Omental fat pad (tissue), 4 donors: ENCODE measurements around the gene ZNF140. TPM values are rescaled to one million over a fixed set of nuclear protein-coding genes. Genes with fewer than 3 reads are reported as not detected.

ENCODE experiments used
- ATAC-seq: fragments of 150-250 bp; one replicate; pipeline ENCODE4 v1.9.1; 2016; ENCODE audit warnings: mild to moderate bottlenecking, moderate library complexity; ENCODE audit not compliant: low FRiP score
- DNase-seq: peaks from one replicate; pipeline ENCODE4 v3.0.0-alpha.2; 2019; ENCODE audit warnings: low spot score
- CTCF ChIP-seq, 3 donors: fragments of 450-650 bp; IDR thresholded peaks; one replicate each; pipeline ENCODE4 v1.5.1; 2016 to 2017; ENCODE audit warnings: antibody characterized with exemption in 3 of 3, mild to moderate bottlenecking in 3 of 3, moderate library complexity in 2 of 3
- total RNA-seq, 4 donors: library from RNA; depleted of rRNA; stranded (reverse); fragments of >200 nt; gene quantifications; one replicate each; pipeline ENCODE4 v1.1.0, GENCODE V29; 2016

ZNF140 gene
- total RNA-seq, 4 donors from 2014 or later = 12.3 to 21.4 (median 14.7) TPM

GRCh38 chr12:133129368-133130037 is 48.8 kb downstream of the ZNF140 start:
- DNase-seq (no peak), ATAC-seq (peak; percentile 22)
- no peak for TF ChIP-seq CTCF (IDR thresholded peaks at IDR 0.05)

GRCh38 chr12:133130038-133130807 is 49.5 kb downstream of the ZNF140 start, which contains the start of the genes ZNF10 and ZNF891:
ZNF10 (plus strand) TSS chr12:133130627; CDS start chr12:133144493, 13,866 bp downstream.
ZNF891 (minus strand) TSS chr12:133130274; CDS start chr12:133121918, 8,356 bp downstream.
- ATAC-seq (peak; percentile 100), DNase-seq (peak; percentile 90)
- no peak for TF ChIP-seq CTCF (IDR thresholded peaks at IDR 0.05)

GRCh38 chr12:133130808-133131128 is 50.0 kb downstream of the ZNF140 start:
- ATAC-seq (no peak), DNase-seq (no peak)
- no peak for TF ChIP-seq CTCF (IDR thresholded peaks at IDR 0.05)

- no peak for ATAC-seq
- no peak for TF ChIP-seq CTCF (IDR thresholded peaks at IDR 0.05)
- no peak for DNase-seq
Measured at GRCh38 chr12:133135747-133136146, 55.0 kb downstream of the ZNF140 start.

- no peak for ATAC-seq
- no peak for DNase-seq
- no peak for TF ChIP-seq CTCF (IDR thresholded peaks at IDR 0.05)
Measured at GRCh38 chr12:133145981-133146380, 65.3 kb downstream of the ZNF140 start.

GRCh38 chr12:133156125-133156690 is 75.5 kb downstream of the ZNF140 start:
- TF ChIP-seq CTCF (IDR thresholded peaks at IDR 0.05) = no peak
- no peak for DNase-seq
- ATAC-seq = no peak

Other genes starting within 250 kb of the ZNF140 start
- gene CHFR, start 193.3 kb upstream of the ZNF140 start, total RNA-seq = 10 to 100 TPM; 17.7 to 59.9 (median 34.0) TPM
- gene ZNF605, start 124.6 kb upstream of the ZNF140 start, total RNA-seq = 10 to 100 TPM in 1 of 4 donors, 1 to 10 TPM in 3; 4.7 to 17.0 (median 7.3) TPM
- gene ZNF26, start 94.6 kb upstream of the ZNF140 start, total RNA-seq = 10 to 100 TPM in 3 of 4 donors, 1 to 10 TPM in 1; 8.4 to 25.5 (median 13.1) TPM
- 10 to 100 TPM; 14.5 to 29.2 (median 22.5) TPM for gene ZNF84, start 43.4 kb upstream of the ZNF140 start, total RNA-seq
- gene ZNF891, start 49.4 kb downstream of the ZNF140 start, total RNA-seq = 1 to 10 TPM; 1.9 to 4.6 (median 2.9) TPM
- gene ZNF10, start 49.7 kb downstream of the ZNF140 start, total RNA-seq = 10 to 100 TPM in 2 of 4 donors, 1 to 10 TPM in 2; 5.5 to 39.0 (median 9.8) TPM
- gene ZNF268, start 100.6 kb downstream of the ZNF140 start, total RNA-seq = 10 to 100 TPM; 10.8 to 20.5 (median 15.0) TPM
- gene ANHX, start 155.0 kb downstream of the ZNF140 start, total RNA-seq = not detected